ENCODE results near the gene NOTCH1. TPM values are rescaled to one million over a fixed set of nuclear protein-coding genes. Genes with fewer than 3 reads are reported as not detected.
A peak's percentile ranks its signal among the peaks of the same experiment; 100 is the strongest.

The NOTCH1 gene
- total and polyA plus RNA-seq, 12 donors: 7.3 to 27.0 (median 19.9) TPM

DNA sequence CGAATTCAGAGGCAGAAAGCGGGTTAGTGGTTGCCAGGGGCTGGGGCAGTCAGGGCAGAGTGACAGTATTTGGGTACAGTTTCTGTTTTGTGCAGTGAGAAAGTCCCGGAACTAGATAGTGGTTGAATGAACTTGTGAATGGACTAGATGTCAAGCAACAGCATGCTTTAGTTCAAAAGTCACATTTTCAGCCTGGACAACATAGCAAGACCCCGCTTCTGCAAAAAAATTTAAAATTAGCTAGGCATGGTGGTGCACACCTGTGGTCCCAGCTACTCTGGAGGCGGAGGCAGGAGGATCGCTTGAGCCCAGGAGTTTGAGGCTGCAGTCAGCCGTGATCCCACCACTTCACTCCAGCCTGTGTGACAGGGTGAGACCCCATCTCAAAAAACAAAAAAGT lies 8.4 kb downstream of the NOTCH1 start:
- Histone ChIP-seq H3K4me1 (peaks cover 54 to 93% (median 88%) of the 10 kb centered on the region in 9 donors), H3K27ac (peak overlapping the region in 4 of 10 donors; percentile 91 to 100 (median 96)), H3K36me3 (peaks cover 0 to 55% (median 8%) of the 10 kb centered on the region in 9 donors), H3K9me3 (no peaks in the 10 kb centered on the region), H3K27me3 (no peaks in the 10 kb centered on the region), H3K4me3 (no peak overlapping the region)
- 95 to 96% methylated on average over 7 of the region's 7 CpGs for WGBS, 2 donors
- no peak for ATAC-seq
- DNase-seq: no peak
- TF ChIP-seq, protein P1, sequence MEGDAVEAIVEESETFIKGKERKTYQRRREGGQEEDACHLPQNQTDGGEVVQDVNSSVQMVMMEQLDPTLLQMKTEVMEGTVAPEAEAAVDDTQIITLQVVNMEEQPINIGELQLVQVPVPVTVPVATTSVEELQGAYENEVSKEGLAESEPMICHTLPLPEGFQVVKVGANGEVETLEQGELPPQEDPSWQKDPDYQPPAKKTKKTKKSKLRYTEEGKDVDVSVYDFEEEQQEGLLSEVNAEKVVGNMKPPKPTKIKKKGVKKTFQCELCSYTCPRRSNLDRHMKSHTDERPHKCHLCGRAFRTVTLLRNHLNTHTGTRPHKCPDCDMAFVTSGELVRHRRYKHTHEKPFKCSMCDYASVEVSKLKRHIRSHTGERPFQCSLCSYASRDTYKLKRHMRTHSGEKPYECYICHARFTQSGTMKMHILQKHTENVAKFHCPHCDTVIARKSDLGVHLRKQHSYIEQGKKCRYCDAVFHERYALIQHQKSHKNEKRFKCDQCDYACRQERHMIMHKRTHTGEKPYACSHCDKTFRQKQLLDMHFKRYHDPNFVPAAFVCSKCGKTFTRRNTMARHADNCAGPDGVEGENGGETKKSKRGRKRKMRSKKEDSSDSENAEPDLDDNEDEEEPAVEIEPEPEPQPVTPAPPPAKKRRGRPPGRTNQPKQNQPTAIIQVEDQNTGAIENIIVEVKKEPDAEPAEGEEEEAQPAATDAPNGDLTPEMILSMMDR (IDR thresholded peaks at IDR 0.05): no peak
- intact Hi-C loops (cut with DNase I): no loop called here

DNA sequence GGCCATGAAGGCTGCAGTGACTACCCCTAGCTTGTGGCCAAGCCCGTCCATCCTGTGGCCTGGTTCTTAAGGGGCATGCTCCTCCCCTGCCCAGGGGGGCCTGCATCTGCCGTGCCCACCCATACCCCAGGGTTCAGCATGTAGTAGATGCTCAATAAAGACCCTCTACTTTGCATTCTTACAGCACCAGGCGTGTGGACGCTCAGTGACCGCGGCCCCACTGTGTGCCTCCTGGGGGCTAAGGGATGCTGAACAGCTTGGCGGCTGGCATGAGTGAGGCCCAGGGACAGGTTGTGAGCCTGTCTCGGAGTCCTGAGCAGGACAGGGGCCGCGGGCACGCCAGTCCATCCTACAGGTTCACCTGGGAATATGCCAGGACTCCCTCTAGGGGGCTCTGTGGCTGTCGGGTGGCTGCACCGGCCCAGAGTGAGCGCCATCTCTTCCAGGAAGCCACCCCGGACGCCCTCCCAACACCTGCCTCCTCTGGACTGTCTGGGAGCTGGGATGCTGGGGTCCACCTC lies 9.1 kb downstream of the NOTCH1 start:
- TF ChIP-seq, protein P1 (IDR thresholded peaks at IDR 0.05): no peak
- ATAC-seq (no peak), DNase-seq (no peak)
- WGBS, 2 donors: 86 to 87% methylated on average over 16 of the region's 16 CpGs
- Histone ChIP-seq H3K36me3 (peaks cover 0 to 49% (median 5%) of the 10 kb centered on the region in 9 donors), H3K27me3 (peaks cover 0 to 2% (median 0%) of the 10 kb centered on the region in 7 donors), H3K4me3 (no peak overlapping the region), H3K4me1 (peaks cover 56 to 93% (median 89%) of the 10 kb centered on the region in 9 donors), H3K27ac (peak overlapping the region in 3 of 10 donors; percentile 34 to 100 (median 64)), H3K9me3 (no peaks in the 10 kb centered on the region)
- intact Hi-C loops (cut with DNase I): no loop called here

DNA sequence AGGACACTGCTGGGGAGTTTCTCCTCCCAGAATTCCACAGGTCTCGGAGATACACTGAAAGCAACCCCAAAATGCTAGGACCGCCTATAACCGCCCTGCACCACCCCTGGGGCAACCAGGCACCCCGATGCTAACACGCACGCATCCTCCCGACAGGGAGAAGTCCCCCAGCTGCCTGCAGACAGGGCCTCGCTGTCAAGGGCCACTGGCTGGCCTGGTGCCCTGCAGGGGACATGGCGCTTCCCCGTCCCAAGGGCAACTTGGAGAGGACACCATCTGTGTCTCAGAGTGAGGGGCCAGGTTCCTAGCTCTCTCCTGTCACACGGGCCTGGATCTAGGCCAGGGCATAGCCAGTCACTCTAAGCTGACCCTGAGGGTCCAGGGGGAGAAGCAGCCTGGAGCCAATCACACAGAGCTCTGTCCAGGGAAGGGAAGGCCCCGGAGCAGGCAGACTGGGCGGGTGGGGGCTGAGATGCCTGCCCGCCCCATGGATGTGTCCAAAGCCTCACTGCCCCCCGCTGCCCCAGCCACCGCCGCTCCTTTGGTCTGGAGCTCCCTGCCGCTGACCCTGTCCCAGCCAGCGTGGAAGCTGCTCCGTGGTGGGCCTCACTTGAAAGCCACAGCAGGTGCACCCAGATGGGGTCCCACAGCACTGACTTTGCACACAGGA lies 9.7 kb downstream of the NOTCH1 start:
- DNase-seq: no peak
- H3K36me3 ChIP-seq: peaks cover 0 to 43% (median 0%) of the 10 kb centered on the region in 9 donors
- H3K4me1 ChIP-seq: peaks cover 55 to 93% (median 89%) of the 10 kb centered on the region in 9 donors
- 82 to 86% methylated on average over 16 to 20 of the region's 20 CpGs for WGBS, 2 donors
- no peaks in the 10 kb centered on the region for H3K9me3 ChIP-seq
- H3K4me3 ChIP-seq: no peak overlapping the region
- no peak for ATAC-seq
- peaks cover 0 to 5% (median 0%) of the 10 kb centered on the region in 7 donors for H3K27me3 ChIP-seq
- intact Hi-C loops (cut with DNase I): no loop called here
- peak overlapping the region in 4 of 10 donors; percentile 28 to 100 (median 49) for H3K27ac ChIP-seq
- TF ChIP-seq, protein P1 (IDR thresholded peaks at IDR 0.05): no peak

DNA sequence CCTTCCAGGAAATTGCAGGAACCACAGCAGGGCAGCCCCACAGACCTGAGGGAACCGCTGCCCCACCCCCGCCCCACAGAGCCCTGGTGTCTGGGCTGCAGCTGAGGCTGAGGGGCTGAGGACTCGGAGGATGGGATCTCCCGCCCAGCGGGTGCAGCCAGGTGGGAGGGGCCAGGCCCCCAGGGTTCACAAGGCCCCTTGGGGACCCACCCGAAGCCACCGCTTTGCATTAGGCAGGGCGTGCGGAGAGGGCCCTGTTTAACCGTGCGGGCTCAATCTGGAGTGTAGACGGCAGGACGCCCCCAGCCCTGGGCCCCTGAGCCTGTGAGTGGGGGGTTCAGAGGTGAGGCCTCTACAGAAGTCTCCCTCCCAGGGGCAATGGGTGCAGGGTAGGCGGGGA lies 10.8 kb downstream of the NOTCH1 start:
- intact Hi-C loops (cut with DNase I): no loop called here
- H3K4me1 ChIP-seq: peaks cover 58 to 93% (median 89%) of the 10 kb centered on the region in 9 donors
- H3K9me3 ChIP-seq: no peaks in the 10 kb centered on the region

More for the DNA sequence above, 10.8 kb downstream of the NOTCH1 start:
- DNase-seq (no peak), ATAC-seq (no peak)
- Histone ChIP-seq H3K36me3 (peaks cover 0 to 44% (median 0%) of the 10 kb centered on the region in 9 donors), H3K27me3 (peaks cover 0 to 5% (median 0%) of the 10 kb centered on the region in 7 donors), H3K4me3 (no peak overlapping the region), H3K27ac (no peak overlapping the region)
- TF ChIP-seq, protein P1 (IDR thresholded peaks at IDR 0.05): no peak
- WGBS, 2 donors: 77 to 83% methylated on average over 14 of the region's 14 CpGs

Measured in heart right ventricle (tissue), 16 donors.